Central memory CD4-positive, alpha-beta T cell (primary cell): Measurements from ENCODE around the gene DENND5A.

Experiments used
- DNase-seq: peaks from one replicate; pipeline ENCODE4 v3.0.0; 2022
- total RNA-seq, 3 experiments: gene quantifications; one replicate each; lab custom pipeline; 2026; lab: John Stamatoyannopoulos, UW

The DENND5A gene
- 200 to 238 (median 209) reads per million in 3 experiments for total RNA-seq

- DNase-seq: peak; percentile 21
Measured at GRCh38 chr11:9265211-9266131, at the start of gene DENND5A. Gene DENND5A, minus strand, starts transcription at chr11:9265350. Its CDS starts 281 bp downstream, at chr11:9265069.

GRCh38 chr11:9314291-9315077 is 49.3 kb upstream of the DENND5A start, which contains the start of gene TMEM41B:
Gene TMEM41B, minus strand, starts transcription at chr11:9314593. Its CDS starts 152 bp downstream, at chr11:9314441.
- DNase-seq: peak; percentile 98

GRCh38 chr11:9313648-9314290 is 48.6 kb upstream of the DENND5A start:
- no peak for DNase-seq

- no peak for DNase-seq
Measured at GRCh38 chr11:9310485-9311090, 45.4 kb upstream of the DENND5A start.

- DNase-seq: no peak
Measured at GRCh38 chr11:9304178-9304577, 39.0 kb upstream of the DENND5A start.

- no peak for DNase-seq
Measured at GRCh38 chr11:9302448-9302847, 37.3 kb upstream of the DENND5A start.

GRCh38 chr11:9301720-9302119 is 36.6 kb upstream of the DENND5A start:
- DNase-seq: no peak

- DNase-seq: no peak
Measured at GRCh38 chr11:9293646-9294045, 28.5 kb upstream of the DENND5A start.

- DNase-seq: no peak
Measured at GRCh38 chr11:9285850-9286587, 20.9 kb upstream of the DENND5A start.

- peak; percentile 65 for DNase-seq
Measured at GRCh38 chr11:9280655-9281301, 15.6 kb upstream of the DENND5A start.

- DNase-seq: no peak
Measured at GRCh38 chr11:9277176-9277575, 12.0 kb upstream of the DENND5A start.

GRCh38 chr11:9276571-9276970 is 11.4 kb upstream of the DENND5A start:
- no peak for DNase-seq

GRCh38 chr11:9274499-9275258 is 9.5 kb upstream of the DENND5A start:
- DNase-seq: no peak

GRCh38 chr11:9273376-9274336 is 8.5 kb upstream of the DENND5A start:
- DNase-seq: no peak

- no peak for DNase-seq
Measured at GRCh38 chr11:9269492-9270013, 4.4 kb upstream of the DENND5A start.

- DNase-seq: no peak
Measured at GRCh38 chr11:9267680-9268079, 2.5 kb upstream of the DENND5A start.

- DNase-seq: no peak
Measured at GRCh38 chr11:9266926-9267325, 1.8 kb upstream of the DENND5A start.

- DNase-seq: no peak
Measured at GRCh38 chr11:9266132-9266736, 1.1 kb upstream of the DENND5A start.
